ENCODE measurements around the gene TPT1. TPM values are rescaled to one million over a fixed set of nuclear protein-coding genes. Genes with fewer than 3 reads are reported as not detected.

TPT1 gene
- total RNA-seq, 1 donor from 2014 or later = 4,913 TPM

GRCh38 chr13:45333977-45334922, 6.7 kb downstream of the TPT1 start:
- no peak for DNase-seq (ENCODE audit: low spot score)

DNA sequence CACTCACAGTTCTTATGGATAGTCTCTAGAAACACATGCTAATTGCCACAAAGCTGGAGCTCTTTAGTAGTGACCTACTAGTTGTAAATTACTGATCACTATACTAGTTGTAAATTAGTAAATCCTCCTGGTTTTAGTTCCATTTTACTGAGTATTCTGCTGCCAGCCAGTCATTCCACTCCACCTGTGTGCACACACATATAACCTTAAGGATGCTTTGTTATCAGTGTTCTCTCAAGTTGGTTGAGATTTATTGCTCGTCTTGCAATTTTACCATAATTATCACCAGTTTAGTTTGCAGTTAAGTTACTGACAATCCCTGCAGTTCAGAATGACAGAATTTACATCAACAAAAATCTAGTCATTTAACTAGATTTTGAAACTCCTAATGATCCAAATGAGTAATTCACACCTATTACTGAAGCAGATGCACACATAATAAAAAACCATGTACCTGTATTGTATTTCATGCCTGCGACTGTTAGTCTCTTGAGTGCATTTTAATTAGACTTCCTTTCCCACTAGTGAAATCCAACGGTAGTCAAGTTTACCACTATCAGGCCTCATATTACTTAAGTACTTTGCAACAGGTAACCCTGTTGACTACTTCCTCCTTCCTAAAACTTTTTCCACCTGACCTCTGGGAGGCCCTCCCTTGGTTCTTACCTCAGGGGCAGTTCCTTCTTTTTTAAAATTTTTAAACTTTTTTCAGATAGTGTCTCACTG, 7.6 kb downstream of the TPT1 start:
- no peak for DNase-seq (ENCODE audit: low spot score)

- no peak for DNase-seq (ENCODE audit: low spot score)
Measured at GRCh38 chr13:45332831-45333219, 8.2 kb downstream of the TPT1 start.

DNA sequence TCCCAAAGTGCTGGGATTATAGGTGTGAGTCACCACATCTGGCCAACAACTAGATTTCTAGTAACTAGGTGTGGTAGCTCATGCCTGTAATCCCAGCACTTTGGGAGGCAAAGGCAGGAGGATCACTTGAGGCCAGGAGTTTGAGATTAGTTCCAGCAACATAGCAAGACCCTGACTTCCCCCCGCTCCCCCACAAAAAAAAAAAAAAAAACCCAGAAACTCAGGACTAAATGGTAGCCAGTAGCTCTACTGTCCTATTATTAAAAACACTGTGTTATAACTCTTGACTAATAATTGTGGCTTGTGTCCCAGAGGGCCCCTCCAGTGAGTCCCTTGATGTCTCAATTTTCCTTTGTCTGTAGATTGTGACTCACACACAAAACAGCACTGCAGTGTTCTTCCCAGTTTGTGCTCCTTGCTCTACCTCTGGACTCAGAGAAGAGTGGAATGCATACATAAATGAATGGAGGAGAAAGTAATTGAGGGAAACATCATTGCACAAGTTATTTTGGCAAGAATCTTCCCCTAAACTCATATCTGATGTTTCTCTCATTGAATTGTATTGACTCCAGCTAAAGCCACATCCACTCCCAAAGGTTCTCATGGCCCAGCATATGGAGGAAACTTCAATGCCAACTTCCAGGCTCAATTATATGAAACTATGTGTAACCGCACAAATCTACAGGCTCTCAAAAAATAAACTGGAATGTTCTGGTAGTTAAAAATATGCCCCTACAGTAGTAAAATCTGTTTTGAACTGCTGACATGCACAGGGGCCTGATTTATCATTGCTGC, 8.8 kb downstream of the TPT1 start:
- no peak for DNase-seq (ENCODE audit: low spot score)

DNA sequence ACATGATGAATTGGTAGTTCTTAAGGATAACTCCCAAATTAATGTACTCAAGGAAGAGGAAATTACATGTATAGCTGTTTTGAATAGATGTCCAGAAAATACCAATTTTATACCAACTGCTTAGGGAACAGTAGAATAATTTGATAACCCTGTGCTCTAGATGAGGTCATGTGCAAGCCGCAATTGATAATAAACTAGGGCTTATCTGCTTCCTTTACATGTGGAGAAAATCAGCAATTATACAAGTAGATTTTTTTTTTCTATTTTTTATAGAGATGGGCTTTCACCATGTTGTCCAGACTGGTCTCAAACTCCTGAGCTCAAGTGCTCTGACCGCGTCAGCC, 9.3 kb downstream of the TPT1 start:
- DNase-seq (ENCODE audit: low spot score) = no peak

GRCh38 chr13:45331123-45331619, 9.8 kb downstream of the TPT1 start:
- no peak for DNase-seq (ENCODE audit: low spot score)

DNA sequence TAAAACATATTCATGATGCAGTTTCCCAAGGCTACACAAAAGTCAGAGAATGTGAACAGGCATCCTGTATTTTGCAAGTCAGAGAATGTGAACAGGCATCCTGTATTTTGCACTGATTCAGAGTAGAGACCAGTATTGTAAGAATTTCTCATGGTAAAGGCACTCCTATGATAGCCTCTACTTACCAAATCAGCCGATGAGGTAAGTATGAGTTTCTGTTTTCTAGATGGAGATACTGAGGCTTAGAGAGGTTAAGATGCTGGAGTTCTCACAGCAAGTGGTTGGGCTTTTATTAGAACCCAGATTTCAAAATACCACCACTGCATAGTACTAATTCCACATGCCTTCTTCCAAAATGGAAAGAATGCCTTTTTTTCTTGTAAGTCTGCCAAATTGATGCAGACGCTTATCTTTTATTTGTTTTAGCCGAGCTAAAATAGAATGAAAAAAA, 12.3 kb downstream of the TPT1 start:
- DNase-seq (ENCODE audit: low spot score) = no peak

DNA sequence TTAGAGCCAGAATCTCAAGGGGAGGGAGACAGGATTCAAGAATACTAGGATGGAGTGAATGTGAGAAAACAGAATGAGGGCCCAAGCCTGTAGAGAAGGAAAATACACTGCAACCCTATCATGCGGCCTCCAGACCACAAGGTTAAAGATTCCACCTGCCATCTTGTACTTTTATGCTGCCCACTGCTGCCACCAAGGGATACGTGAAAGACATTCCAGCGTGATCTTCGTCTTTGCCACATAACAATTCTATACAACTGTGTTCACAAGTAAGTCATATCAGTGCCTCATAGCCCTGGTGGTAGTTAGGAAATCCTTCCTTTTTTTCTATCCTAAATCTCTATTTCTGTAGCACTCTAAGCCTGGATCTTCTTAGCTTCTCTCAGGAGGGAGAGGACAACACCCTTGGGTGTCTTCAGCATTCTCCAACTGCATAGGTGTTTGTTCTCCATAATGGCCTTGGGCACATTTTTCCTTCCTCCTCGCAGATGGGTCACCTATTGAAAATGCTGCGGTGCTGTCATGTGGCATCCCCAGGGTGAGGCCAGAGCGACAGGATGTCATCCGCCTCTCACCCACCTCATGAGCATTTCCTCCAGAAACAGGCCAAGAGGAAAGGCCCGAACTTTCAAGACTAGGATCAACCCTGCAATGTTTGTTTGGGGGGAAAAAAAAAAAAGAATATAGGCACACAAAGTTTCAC, 13.6 kb downstream of the TPT1 start:
- no peak for DNase-seq (ENCODE audit: low spot score)

DNA sequence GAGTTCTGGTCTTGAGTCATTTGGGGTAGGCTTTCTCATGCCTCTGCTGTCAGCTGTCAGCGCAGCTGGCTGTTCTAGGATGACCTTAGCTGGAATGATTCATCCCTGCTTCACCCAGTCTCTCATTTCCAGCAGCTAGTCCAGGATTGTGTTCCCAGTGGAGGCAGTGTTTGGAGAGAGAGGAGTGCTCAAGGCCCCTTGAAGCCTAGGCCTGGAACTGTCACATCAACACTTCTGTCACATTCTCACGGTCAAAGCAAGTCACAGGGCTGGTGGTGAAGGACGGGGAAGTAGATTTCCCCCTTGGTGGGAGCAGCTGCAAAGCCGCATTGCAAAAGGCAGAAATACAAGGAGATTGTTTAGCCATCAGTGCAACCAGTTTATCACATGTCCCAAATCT, 15.2 kb downstream of the TPT1 start:
- no peak for DNase-seq (ENCODE audit: low spot score)

- no peak for DNase-seq (ENCODE audit: low spot score)
Measured at GRCh38 chr13:45320876-45321629, 19.9 kb downstream of the TPT1 start.

DNA sequence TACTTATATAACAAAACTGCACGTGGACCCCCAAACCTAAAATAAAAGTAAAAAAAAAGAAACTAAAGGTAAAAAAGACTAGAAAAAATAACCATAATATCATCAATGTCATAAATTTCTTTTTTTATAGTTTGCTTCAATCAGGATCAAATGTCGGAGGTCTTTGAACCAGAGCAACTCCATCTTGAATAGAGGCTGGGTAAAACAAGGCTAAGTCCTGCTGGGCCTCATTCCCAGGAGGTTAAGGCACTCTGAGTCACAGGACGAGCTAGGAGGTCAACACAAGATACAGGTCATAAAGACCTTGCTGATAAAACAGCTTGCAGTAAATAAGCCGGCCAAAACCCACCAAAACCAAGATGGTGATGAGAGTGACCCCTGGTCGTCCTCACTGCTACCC, 24.0 kb downstream of the TPT1 start:
- no peak for DNase-seq (ENCODE audit: low spot score)

GRCh38 chr13:45316338-45316737, 24.6 kb downstream of the TPT1 start:
- DNase-seq (ENCODE audit: low spot score) = no peak

DNA sequence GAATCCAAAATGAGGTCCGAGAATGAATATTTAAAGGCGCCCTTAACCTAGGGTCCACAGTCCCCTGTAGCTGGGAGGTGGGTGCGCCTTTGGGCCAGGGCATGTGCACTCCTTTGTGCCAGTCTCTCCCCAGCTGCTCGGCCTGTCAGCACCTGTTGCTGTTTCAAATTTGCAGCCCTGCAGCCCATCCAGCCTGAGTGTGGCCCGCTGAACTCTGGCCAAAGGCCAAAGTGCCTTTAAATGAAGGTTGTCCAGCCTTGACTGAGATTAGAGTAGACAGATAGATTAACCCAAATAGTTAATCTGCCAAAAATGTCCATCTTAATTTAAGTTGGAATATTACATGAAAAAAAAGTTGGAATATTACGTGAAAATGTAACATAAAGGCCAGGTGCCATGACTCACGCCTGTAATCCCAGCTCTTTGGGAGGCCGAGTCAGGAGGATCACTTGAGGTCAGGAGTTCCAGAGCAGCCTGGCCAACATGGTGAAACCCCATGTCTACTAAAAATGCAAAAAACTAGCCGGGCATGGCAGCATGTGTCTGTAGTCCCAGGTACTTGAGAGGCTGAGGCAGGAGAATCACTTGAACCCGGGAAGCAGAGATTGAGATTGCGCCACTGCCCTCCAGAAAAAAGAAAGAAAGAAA, 25.3 kb downstream of the TPT1 start:
- no peak for DNase-seq (ENCODE audit: low spot score)

DNA sequence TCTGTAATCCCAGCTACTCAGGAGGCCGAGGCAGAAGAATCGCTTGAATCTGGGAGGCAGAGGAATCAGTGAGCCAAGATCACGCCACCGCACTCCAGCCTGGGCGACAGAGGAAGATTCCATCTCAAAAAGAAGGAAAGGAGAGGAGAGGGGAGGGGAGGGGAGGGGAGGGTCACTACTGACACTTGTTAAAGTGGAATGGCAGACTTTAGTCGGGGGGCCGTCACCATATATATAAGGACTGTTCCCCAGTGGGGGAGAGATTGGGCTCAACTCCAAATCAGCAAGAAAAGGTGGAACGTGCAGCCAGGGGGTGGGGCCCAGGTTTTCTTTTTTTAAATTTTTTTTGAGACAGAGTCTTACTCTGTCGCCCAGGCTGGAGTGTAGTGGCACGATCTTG, 26.2 kb downstream of the TPT1 start:
- no peak for DNase-seq (ENCODE audit: low spot score)

GRCh38 chr13:45310341-45311131, 30.4 kb downstream of the TPT1 start:
- DNase-seq (ENCODE audit: low spot score) = no peak

DNA sequence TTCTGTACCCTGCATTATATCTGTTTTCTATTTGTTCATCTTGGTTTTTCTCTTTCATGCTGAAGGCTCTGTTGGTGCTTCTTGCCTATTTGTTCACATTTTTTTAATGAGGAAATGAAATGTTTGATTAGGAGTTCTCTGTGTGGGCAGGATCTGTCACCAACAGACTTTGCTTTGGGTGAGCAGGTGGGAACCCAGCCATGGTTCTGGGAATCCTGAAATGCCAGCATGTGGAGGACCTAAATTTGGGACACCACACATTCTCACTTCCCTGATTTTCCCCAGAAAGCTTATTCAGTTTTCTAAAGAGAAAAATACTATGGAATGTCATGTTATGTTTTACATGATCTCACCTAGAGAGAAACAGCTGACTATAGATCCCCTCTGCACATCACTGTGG, 34.0 kb downstream of the TPT1 start:
- DNase-seq (ENCODE audit: low spot score) = no peak

DNA sequence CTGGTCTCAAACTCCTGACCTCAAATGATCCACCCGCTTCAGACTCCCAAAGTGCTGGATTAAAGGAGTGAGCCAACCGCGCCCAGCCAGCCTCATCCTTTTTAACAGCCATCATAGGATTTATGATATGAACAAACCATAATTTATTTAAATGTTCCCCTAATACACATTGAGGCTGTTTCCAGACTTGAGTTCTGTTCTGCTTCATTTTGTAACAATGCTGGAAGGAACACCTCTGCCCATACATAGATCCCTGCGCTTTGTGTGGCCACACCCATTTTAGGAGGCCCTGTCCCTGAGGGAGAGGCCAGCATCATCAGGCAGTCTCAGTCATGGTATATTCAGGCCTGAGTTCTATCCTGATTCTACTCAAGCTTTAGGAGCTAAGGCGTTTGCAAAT, 35.9 kb downstream of the TPT1 start:
- DNase-seq (ENCODE audit: low spot score) = no peak

DNA sequence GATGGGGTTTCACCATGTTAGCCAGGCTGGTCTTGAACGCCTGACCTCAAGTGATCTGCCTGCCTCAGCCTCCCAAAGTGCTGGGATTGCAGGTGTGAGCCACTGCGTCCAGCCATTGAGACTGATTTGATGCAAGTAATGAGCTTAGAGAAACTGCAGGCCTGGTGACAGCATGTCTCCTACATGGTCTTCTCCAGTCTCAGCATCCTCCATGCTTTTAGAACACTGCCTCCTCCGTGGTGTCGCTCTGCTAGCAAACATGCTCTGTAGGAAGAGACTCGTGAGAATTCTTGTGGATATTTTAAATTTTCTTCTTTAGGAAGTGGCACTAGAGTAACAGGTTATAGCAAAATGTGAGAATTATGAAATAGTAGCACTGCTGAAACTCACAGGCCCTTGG, 37.1 kb downstream of the TPT1 start:
- DNase-seq (ENCODE audit: low spot score) = no peak

GRCh38 chr13:45303026-45303425, 38.0 kb downstream of the TPT1 start:
- DNase-seq (ENCODE audit: low spot score) = no peak
